SK-N-SH treated with all-trans-retinoic acid at 6 μM for 48 hours (cell line): ENCODE results near the gene MFAP4.
A peak's percentile ranks its signal among the peaks of the same experiment; 100 is the strongest.

Source experiments
- ATAC-seq: fragments of 200-7000 bp; cut with Tn5 transposase; 3 replicates; pipeline ENCODE4 v1.9.1; 2020; ENCODE audit warnings: mild to moderate bottlenecking, moderate library complexity
- ARNTL ChIP-seq: fragments of 450-650 bp; formaldehyde crosslinking; IDR thresholded peaks from 2 replicates; pipeline ENCODE4 v1.5.0; 2020; ENCODE audit warnings: low read depth, mild to moderate bottlenecking, moderate library complexity, borderline replicate concordance
- BACH2 ChIP-seq: fragments of 250-450 bp; sonication (Bioruptor Pico); IDR thresholded peaks from 2 replicates; pipeline ENCODE4 v1.9.0; 2021; ENCODE audit warnings: mild to moderate bottlenecking, borderline replicate concordance
- CSDC2 ChIP-seq: fragments of 250-450 bp; sonication (Bioruptor Pico); IDR thresholded peaks from 2 replicates; pipeline ENCODE4 v1.5.0; 2020; ENCODE audit warnings: mild to moderate bottlenecking, moderate library complexity
- ESRRG ChIP-seq: fragments of 250-450 bp; sonication (Bioruptor Pico); IDR thresholded peaks from 2 replicates; pipeline ENCODE4 v1.6.1; 2021; ENCODE audit warnings: mild to moderate bottlenecking
- ISL1 ChIP-seq: fragments of 250-450 bp; sonication (Bioruptor Pico); IDR thresholded peaks from 2 replicates; pipeline ENCODE4 v2.1.2; 2022; ENCODE audit warnings: mild to moderate bottlenecking, moderate library complexity
- OSR1 ChIP-seq: fragments of 250-450 bp; sonication (Bioruptor Pico); IDR thresholded peaks from 2 replicates; pipeline ENCODE4 v1.8.0; 2022; ENCODE audit warnings: moderate library complexity, mild to moderate bottlenecking, inconsistent platforms
- PPARA ChIP-seq: fragments of 250-450 bp; sonication (Bioruptor Pico); IDR thresholded peaks from 2 replicates; pipeline ENCODE4 v1.5.0; 2020; ENCODE audit warnings: mild to moderate bottlenecking, borderline replicate concordance
- RARB ChIP-seq: fragments of 250-450 bp; sonication (Bioruptor Pico); IDR thresholded peaks from 2 replicates; pipeline ENCODE4 v1.8.0; 2021; ENCODE audit warnings: mild to moderate bottlenecking, moderate library complexity
- TCF4 ChIP-seq: fragments of 250-450 bp; sonication (Bioruptor Pico); IDR thresholded peaks from 2 replicates; pipeline ENCODE4 v1.8.0; 2021; ENCODE audit warnings: mild to moderate bottlenecking, moderate library complexity, borderline replicate concordance
- TOX ChIP-seq: fragments of 250-450 bp; sonication (Bioruptor Pico); IDR thresholded peaks from 2 replicates; pipeline ENCODE4 v1.8.0; 2021; ENCODE audit warnings: mild to moderate bottlenecking, moderate library complexity, borderline replicate concordance
- ZC3H10 ChIP-seq: fragments of 250-450 bp; sonication (Bioruptor Pico); IDR thresholded peaks from 2 replicates; pipeline ENCODE4 v1.5.1; 2021; ENCODE audit warnings: mild to moderate bottlenecking, moderate library complexity
- ZFP3 ChIP-seq: fragments of 250-450 bp; sonication (Bioruptor Pico); IDR thresholded peaks from 2 replicates; pipeline ENCODE4 v1.5.0; 2020; ENCODE audit warnings: mild to moderate bottlenecking, moderate library complexity
- ZFP30 ChIP-seq: fragments of 450-650 bp; formaldehyde crosslinking; IDR thresholded peaks from 2 replicates; pipeline ENCODE4 v1.5.0; 2022; ENCODE audit warnings: mild to moderate bottlenecking, moderate library complexity
- ZNF565 ChIP-seq: fragments of 450-650 bp; formaldehyde crosslinking; conservative IDR thresholded peaks from 2 replicates; pipeline ENCODE4 v1.5.0; 2020; ENCODE audit warnings: low read depth, mild to moderate bottlenecking, moderate library complexity
- ZNF70 ChIP-seq: fragments of 450-650 bp; formaldehyde crosslinking; IDR thresholded peaks from 2 replicates; pipeline ENCODE4 v1.5.0; 2020; ENCODE audit warnings: mild to moderate bottlenecking, moderate library complexity
- ZNF8 ChIP-seq: fragments of 450-650 bp; formaldehyde crosslinking; IDR thresholded peaks from 2 replicates; pipeline ENCODE4 v1.5.0; 2020; ENCODE audit warnings: mild to moderate bottlenecking, moderate library complexity
- TF ChIP-seq, protein P1 (sequence below): fragments of 250-450 bp; sonication (Bioruptor Pico); IDR thresholded peaks from 2 replicates; pipeline ENCODE4 v1.8.0; 2021; ENCODE audit warnings: low read depth, mild to moderate bottlenecking, moderate library complexity, borderline replicate concordance
- TF ChIP-seq, protein P2 (sequence below): fragments of 250-450 bp; sonication (Bioruptor Pico); IDR thresholded peaks from 2 replicates; pipeline ENCODE4 v1.8.0; 2020; ENCODE audit warnings: mild to moderate bottlenecking, moderate library complexity, borderline replicate concordance
- TF ChIP-seq, protein P3 (sequence below): fragments of 250-450 bp; sonication (Bioruptor Pico); IDR thresholded peaks from 2 replicates; pipeline ENCODE4 v1.5.0; 2020; ENCODE audit warnings: mild to moderate bottlenecking, moderate library complexity
- TF ChIP-seq, protein P4 (sequence below): fragments of 250-450 bp; sonication (Bioruptor Pico); IDR thresholded peaks from 2 replicates; pipeline ENCODE4 v1.5.1; 2021; ENCODE audit warnings: mild to moderate bottlenecking, moderate library complexity

The MFAP4 gene, protein sequence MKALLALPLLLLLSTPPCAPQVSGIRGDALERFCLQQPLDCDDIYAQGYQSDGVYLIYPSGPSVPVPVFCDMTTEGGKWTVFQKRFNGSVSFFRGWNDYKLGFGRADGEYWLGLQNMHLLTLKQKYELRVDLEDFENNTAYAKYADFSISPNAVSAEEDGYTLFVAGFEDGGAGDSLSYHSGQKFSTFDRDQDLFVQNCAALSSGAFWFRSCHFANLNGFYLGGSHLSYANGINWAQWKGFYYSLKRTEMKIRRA

GRCh38 chr17:19386974-19387920, at the start of gene MFAP4:
Gene MFAP4, minus strand, starts transcription at chr17:19387190. Its CDS starts 35 bp downstream, at chr17:19387155.
- ATAC-seq: peak; percentile 77
- no peak for TF ChIP-seq OSR1 (CRISPR knock-in tag)
- TF ChIP-seq, protein P1, sequence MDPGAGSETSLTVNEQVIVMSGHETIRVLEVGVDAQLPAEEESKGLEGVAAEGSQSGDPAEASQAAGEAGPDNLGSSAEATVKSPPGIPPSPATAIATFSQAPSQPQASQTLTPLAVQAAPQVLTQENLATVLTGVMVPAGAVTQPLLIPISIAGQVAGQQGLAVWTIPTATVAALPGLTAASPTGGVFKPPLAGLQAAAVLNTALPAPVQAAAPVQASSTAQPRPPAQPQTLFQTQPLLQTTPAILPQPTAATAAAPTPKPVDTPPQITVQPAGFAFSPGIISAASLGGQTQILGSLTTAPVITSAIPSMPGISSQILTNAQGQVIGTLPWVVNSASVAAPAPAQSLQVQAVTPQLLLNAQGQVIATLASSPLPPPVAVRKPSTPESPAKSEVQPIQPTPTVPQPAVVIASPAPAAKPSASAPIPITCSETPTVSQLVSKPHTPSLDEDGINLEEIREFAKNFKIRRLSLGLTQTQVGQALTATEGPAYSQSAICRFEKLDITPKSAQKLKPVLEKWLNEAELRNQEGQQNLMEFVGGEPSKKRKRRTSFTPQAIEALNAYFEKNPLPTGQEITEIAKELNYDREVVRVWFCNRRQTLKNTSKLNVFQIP (CRISPR knock-in tag): no peak
- TF ChIP-seq, protein P2, sequence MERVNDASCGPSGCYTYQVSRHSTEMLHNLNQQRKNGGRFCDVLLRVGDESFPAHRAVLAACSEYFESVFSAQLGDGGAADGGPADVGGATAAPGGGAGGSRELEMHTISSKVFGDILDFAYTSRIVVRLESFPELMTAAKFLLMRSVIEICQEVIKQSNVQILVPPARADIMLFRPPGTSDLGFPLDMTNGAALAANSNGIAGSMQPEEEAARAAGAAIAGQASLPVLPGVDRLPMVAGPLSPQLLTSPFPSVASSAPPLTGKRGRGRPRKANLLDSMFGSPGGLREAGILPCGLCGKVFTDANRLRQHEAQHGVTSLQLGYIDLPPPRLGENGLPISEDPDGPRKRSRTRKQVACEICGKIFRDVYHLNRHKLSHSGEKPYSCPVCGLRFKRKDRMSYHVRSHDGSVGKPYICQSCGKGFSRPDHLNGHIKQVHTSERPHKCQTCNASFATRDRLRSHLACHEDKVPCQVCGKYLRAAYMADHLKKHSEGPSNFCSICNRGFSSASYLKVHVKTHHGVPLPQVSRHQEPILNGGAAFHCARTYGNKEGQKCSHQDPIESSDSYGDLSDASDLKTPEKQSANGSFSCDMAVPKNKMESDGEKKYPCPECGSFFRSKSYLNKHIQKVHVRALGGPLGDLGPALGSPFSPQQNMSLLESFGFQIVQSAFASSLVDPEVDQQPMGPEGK (CRISPR knock-in tag): peak; percentile 98
- peak; percentile 86 for TF ChIP-seq TCF4 (CRISPR knock-in tag)
- 0 out of 2 replicates have a peak, but pooled peaks have one; percentile 46 for TF ChIP-seq ZNF8
- TF ChIP-seq RARB (CRISPR knock-in tag): no peak
- TF ChIP-seq, protein P3, sequence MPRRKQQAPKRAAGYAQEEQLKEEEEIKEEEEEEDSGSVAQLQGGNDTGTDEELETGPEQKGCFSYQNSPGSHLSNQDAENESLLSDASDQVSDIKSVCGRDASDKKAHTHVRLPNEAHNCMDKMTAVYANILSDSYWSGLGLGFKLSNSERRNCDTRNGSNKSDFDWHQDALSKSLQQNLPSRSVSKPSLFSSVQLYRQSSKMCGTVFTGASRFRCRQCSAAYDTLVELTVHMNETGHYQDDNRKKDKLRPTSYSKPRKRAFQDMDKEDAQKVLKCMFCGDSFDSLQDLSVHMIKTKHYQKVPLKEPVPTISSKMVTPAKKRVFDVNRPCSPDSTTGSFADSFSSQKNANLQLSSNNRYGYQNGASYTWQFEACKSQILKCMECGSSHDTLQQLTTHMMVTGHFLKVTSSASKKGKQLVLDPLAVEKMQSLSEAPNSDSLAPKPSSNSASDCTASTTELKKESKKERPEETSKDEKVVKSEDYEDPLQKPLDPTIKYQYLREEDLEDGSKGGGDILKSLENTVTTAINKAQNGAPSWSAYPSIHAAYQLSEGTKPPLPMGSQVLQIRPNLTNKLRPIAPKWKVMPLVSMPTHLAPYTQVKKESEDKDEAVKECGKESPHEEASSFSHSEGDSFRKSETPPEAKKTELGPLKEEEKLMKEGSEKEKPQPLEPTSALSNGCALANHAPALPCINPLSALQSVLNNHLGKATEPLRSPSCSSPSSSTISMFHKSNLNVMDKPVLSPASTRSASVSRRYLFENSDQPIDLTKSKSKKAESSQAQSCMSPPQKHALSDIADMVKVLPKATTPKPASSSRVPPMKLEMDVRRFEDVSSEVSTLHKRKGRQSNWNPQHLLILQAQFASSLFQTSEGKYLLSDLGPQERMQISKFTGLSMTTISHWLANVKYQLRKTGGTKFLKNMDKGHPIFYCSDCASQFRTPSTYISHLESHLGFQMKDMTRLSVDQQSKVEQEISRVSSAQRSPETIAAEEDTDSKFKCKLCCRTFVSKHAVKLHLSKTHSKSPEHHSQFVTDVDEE (CRISPR knock-in tag): peak; percentile 48; the same call in 1 of the 2 replicates
- TF ChIP-seq ZNF565 (CRISPR knock-in tag): no peak
- TF ChIP-seq, all 23 proteins: peak for 4

- TF ChIP-seq TOX (CRISPR knock-in tag) (no peak), ZC3H10 (no peak), ESRRG (CRISPR knock-in tag) (no peak), ZFP3 (CRISPR knock-in tag) (no peak), ZNF565 (CRISPR knock-in tag) (no peak), ZFP30 (CRISPR knock-in tag) (no peak), CSDC2 (CRISPR knock-in tag) (no peak), ZNF70 (CRISPR knock-in tag) (no peak), BACH2 (CRISPR knock-in tag) (no peak), RARB (CRISPR knock-in tag) (no peak), PPARA (CRISPR knock-in tag) (no peak), ISL1 (CRISPR knock-in tag) (no peak), ARNTL (CRISPR knock-in tag) (no peak)
- TF ChIP-seq, protein P2 (CRISPR knock-in tag): no peak
- TF ChIP-seq, protein P1 (CRISPR knock-in tag): no peak
- TF ChIP-seq, protein P4, sequence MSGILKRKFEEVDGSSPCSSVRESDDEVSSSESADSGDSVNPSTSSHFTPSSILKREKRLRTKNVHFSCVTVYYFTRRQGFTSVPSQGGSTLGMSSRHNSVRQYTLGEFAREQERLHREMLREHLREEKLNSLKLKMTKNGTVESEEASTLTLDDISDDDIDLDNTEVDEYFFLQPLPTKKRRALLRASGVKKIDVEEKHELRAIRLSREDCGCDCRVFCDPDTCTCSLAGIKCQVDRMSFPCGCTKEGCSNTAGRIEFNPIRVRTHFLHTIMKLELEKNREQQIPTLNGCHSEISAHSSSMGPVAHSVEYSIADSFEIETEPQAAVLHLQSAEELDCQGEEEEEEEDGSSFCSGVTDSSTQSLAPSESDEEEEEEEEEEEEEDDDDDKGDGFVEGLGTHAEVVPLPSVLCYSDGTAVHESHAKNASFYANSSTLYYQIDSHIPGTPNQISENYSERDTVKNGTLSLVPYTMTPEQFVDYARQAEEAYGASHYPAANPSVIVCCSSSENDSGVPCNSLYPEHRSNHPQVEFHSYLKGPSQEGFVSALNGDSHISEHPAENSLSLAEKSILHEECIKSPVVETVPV (CRISPR knock-in tag): no peak
- TF ChIP-seq, protein P3 (CRISPR knock-in tag): no peak
- ATAC-seq: no peak
These were observed 46.8 kb upstream of the MFAP4 start for GRCh38 chr17:19433727-19434340.
